CD4-positive, alpha-beta T cell treated with Interleukin-6 at 100 ng/mL for 8 hours (primary cell): ENCODE results near the gene ACTL10.

Experiments
- DNase-seq: peaks from one replicate; pipeline ENCODE4 v3.0.0-alpha.2; 2020; ENCODE audit warnings: mixed read lengths, low spot score

Gene ACTL10

GRCh38 chr20:33649201-33649681 lies 17.5 kb upstream of the ACTL10 start:
- no peak for DNase-seq

- DNase-seq, result no peak
These were observed 16.5 kb upstream of the ACTL10 start for GRCh38 chr20:33650111-33650752.

GRCh38 chr20:33650753-33651561 lies 15.8 kb upstream of the ACTL10 start:
- DNase-seq, result no peak

- no peak for DNase-seq
These were observed 15.1 kb upstream of the ACTL10 start for GRCh38 chr20:33651562-33652048.

GRCh38 chr20:33653218-33653899 lies 13.4 kb upstream of the ACTL10 start:
- peak; percentile 23 for DNase-seq

- DNase-seq, result no peak
These were observed 12.7 kb upstream of the ACTL10 start for GRCh38 chr20:33653900-33654596.

- DNase-seq, result no peak
These were observed 12.0 kb upstream of the ACTL10 start for GRCh38 chr20:33654680-33655161.

- DNase-seq, result no peak
These were observed 11.6 kb upstream of the ACTL10 start for GRCh38 chr20:33655164-33655563.

GRCh38 chr20:33656010-33656782 lies 10.5 kb upstream of the ACTL10 start:
- DNase-seq, result no peak

GRCh38 chr20:33656783-33657703 lies 9.7 kb upstream of the ACTL10 start:
- DNase-seq, result no peak

- no peak for DNase-seq
These were observed 9.0 kb upstream of the ACTL10 start for GRCh38 chr20:33657704-33658095.

GRCh38 chr20:33658510-33658909 lies 8.2 kb upstream of the ACTL10 start:
- no peak for DNase-seq

- no peak for DNase-seq
These were observed 7.8 kb upstream of the ACTL10 start for GRCh38 chr20:33658929-33659328.

GRCh38 chr20:33659341-33660034 lies 7.3 kb upstream of the ACTL10 start:
- DNase-seq, result no peak

GRCh38 chr20:33660035-33660684 lies 6.6 kb upstream of the ACTL10 start:
- no peak for DNase-seq

- no peak for DNase-seq
These were observed 6.1 kb upstream of the ACTL10 start for GRCh38 chr20:33660685-33661058.

- DNase-seq, result no peak
These were observed 4.6 kb upstream of the ACTL10 start, which contains the start of gene C20orf144 for GRCh38 chr20:33662172-33662571. Gene C20orf144 (plus strand): TSS chr20:33662327. CDS start chr20:33662346, 19 bp downstream.

- DNase-seq, result peak; percentile 86
These were observed 3.3 kb upstream of the ACTL10 start for GRCh38 chr20:33663161-33664084.
